GM19043 (cell line): ENCODE measurements around the gene BPIFB6.

ENCODE experiments used
- ATAC-seq: cut with Tn5 transposase; IDR thresholded peaks from one replicate; pipeline ENCODE4 v1.9.1; 2021; ENCODE audit warnings: low read depth; ENCODE audit not compliant: unreplicated experiment

The BPIFB6 gene

DNA sequence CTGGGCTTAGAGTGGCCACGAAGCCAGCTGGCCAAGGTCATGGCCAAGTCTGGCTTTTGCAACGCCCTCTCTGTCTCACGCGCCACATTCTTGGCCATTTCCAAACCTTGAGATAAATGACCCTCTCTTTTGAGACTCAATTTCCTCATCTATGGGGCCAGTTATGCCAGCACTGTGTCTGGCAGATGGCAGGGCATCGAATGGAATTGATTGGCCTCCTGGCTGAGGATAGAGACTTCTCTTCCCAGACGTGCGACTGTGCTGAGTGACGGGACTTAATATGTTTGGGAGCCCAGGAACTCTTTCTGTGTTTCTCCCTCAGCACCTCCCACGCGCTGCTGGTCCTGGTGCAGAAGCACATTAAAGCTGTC, 16.3 kb upstream of the BPIFB6 start:
- no peak for ATAC-seq

DNA sequence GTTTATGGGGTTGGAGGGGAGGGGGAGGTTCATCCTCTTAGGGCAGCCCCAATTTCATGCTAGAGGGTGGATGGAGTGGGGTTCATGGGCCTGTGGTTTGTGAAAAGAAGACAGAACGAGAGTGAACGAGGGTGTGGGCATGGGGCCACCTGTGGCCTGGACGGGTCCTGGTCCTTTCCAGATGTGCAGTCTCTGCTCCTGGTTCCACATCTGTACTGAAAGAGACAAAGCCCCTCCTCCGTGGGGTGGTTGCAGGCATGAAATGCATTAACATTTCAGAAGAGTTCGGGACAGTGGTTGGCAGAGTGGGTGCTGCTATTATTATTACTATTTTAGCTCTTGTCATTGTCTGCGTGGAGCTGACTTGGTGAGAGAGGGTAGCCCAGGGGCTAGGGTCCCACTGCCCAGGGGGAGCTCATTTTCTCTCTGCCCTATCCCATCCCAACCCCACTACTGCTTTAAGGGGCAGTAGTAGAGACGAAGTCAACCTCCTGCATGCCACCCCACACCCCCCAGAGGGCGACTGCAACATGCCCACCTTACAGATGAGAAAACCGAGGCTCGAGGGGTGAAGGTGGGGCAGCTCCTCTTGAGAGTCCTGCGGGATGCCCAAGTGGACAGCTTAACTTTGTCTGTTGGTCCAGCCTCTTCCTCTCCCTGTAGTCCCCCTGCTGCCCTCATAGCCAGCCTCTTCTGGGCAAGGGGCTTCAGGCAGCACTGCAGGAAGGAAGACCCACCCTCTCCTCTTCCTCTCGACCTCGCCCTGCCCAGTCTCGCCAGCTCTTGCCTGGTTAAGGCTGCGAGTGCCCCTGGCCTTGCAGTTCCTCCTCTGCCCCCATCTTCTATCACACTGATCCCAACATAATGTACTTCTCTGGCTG, 15.5 kb upstream of the BPIFB6 start:
- no peak for ATAC-seq

DNA sequence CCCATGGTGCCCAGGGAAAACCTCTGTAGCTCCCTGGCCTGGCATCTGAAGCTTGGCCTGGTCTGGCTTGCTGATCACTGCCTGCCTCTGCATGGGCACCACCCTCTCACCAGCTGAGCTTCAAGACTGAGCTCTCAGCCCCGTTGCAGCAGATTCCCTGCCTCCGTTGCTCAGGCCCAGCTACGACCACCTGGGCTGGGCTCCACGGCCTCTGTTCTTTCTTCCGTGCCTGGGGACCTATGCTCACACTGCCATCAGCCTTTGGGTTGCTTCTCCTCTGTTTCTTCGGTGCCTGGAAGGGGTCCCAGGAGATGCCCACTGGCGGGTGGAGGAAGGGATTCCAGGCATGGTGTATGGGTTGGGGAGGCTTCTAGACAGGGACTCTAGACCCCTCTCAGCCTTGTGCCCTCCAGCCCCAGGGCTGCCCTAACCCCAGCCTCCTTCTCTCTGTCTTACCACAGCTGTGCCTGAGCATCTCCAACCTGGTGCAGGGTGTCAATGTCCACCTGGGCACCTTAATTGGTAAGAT, 14.8 kb upstream of the BPIFB6 start:
- no peak for ATAC-seq

DNA sequence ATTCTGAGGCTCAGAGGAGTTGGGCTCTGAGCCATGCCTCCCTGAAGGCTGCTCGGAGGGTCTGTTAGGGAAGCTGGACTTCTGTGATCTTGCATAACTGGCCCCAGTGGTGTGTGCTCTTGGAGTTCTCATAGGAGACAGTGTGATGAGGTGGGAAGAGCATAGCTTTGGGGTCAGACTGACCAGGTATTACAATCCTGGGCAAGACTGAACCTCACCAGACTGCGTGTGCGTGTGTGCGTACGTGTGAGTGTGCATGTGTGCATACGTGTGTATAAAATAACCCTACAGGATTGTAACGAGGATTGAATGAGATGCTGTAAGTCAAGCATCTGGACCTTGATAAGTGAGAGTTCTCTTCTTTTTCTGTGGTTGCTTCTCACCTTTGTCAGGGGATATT, 13.9 kb upstream of the BPIFB6 start:
- no peak for ATAC-seq

DNA sequence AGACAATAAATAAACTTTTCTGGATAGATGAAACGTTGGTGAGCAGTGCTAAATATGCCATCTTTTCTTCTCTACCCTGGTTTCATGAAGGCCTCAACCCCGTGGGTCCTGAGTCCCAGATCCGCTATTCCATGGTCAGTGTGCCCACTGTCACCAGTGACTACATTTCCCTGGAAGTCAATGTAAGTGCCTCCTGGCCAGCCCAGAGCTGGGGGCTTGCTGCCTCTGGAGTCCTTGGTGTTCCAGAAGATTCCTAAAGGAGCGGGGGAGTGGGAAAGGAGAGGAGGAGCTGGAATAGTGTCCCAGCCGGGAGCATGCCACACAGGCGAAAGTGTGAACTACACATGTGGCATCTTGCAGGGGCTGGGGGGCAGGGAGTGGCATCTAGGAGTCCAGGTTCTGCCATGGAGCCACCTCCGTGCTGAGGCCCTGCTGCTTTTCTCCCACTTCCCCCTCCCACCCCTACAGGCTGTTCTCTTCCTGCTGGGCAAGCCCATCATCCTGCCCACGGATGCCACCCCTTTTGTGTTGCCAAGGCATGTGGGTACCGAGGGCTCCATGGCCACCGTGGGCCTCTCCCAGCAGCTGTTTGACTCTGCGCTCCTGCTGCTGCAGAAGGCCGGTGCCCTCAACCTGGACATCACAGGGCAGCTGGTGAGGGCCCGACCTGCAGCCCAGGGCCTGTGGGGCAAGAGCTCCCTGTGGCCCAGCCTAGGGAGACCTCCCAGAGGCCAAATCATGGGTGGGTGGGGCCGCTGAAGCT, 13.1 kb upstream of the BPIFB6 start:
- no peak for ATAC-seq

DNA sequence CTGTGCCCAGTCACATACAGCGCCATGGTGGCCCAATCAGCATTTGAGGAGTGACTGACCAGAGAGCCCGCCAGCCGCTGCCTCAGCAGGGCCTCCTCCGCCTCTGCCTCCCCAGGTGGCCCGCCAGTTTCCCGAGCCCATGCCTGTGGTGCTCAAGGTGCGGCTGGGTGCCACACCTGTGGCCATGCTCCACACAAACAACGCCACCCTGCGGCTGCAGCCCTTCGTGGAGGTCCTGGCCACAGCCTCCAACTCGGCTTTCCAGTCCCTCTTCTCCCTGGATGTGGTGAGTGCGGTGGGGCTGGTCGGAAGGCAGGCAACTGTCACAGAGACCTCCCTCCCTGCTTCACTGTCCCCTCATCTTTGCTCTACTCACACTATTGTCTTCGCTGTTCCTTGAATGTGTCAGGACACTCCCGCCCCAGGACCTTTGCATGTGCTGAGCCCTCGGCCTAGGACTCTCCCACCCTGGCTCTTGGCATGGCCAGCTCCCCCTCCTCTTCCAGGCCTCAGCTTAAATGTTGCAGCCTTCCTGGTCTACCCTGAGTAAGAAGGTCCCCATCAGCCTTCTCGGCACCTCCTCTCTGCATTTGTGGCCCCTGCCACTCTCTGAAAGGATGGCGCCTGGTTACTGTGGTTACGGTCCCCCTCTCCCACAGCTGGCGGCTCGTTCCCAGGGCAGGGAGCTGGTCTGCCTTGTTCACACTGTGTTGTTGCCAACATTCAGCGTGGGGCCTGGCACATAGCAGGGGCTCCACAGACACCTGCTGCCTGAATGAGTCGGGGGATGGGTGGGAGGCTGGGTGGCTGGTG, 11.8 kb upstream of the BPIFB6 start:
- no peak for ATAC-seq

DNA sequence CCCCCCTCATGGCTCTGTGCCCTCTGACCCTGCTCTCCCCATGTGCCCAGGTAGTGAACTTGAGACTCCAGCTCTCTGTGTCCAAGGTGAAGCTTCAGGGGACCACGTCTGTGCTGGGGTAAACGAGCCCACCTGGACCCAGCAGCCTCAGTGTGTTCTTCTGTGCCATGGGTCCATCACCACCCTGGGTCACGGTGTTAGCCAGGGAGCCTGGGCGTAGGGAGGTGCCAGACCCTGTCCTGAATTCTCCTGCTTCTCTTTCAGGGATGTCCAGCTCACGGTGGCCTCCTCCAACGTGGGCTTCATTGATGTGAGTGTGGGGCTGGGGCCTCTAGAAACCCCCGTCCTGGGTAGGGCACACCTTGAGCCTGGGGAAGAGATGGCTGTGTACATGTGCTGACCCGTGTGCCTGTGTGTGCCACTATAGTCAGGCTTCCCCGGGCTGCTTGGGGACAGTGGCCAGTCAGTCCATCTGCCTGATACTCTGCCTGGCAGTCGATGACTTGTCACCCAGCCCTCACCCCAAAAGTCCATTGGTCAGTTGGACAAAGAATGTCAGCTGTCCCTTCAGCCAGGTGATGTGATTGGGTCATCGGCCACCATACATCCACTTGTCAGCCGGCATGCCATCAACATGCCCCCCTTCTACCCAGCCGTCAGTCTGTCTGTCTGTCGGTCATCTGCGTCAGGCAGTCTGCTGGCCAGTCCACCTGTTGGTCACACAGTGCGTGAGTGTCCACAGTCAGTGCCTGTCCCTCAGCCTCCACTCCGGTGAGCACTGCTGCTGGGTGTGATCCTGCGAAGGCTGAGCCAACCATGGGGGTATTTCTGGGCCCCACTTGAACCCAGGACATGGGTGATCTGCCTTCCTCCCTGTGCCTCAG, 10.9 kb upstream of the BPIFB6 start:
- ATAC-seq = no peak

DNA sequence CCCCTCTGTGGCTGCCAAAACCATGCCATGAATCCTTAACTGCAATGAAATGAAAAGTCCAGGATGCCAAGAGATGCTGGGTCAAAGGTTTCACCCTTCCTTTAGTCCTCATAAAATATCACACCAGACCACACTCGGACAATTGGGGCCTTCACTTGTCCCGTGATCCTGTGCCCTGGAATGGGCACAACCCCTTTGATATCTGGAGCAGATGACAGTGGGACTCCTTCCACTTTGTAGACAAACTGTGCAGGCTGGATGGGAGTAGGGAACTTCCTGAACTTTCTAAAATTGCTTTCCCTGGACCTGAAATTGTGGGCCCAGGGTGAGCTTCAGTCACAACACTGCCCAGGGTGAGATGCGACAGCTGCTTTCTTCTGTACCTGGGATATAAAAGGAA, 9.6 kb upstream of the BPIFB6 start:
- no peak for ATAC-seq

DNA sequence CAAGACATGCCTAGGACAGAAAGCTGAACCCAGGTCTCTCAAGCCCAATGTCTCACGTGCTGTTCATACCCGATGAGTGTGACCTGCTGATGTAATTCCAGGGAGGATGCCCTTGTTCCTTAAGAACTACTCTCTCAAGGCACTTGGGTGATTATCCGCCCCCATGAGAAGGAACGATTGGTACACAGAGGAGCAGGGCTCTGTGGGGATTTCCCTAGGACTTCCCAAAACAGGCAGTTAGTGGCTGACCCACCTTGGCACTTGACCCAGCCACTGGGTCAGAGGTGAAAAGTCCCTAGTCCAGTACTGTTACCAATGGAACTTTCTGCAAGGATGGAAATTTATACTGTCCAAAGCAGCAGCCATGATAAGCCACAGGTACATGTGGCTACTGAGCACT, 9.2 kb upstream of the BPIFB6 start:
- no peak for ATAC-seq

DNA sequence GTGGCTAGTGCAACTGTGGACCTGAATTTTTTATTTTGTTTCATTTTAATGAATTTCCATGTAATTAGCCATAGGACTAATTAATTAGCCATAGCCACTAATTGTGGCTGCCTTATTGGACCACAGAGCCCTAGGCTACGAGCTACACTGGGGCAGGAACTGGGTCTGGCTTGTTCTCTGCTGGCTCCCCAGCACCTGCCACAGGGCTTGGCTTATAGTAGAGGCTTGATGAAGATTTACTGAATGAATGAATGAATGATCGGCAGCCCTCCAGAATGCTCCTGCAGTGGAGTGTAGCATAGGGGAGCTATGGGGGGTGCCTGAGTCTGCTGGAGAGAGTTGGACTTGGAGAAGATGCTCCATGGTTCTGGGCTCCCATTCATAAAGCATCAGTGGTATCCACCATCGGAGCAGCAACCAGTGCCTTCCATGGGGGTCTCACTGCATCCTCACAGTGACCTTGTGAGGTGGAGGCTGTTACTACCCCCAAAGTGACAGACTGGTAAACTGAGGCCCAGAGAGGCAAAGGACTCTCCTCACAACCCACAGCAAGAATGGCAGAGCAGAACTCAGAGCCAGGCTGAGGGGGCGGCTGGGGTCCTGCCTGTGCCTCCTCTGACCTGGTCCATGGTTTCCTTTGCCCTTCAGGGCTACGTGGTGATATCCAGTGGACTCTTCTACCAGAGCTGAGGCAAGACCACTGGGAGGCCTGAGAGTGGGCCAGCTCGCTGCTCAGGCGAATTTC, 8.6 kb upstream of the BPIFB6 start:
- no peak for ATAC-seq

DNA sequence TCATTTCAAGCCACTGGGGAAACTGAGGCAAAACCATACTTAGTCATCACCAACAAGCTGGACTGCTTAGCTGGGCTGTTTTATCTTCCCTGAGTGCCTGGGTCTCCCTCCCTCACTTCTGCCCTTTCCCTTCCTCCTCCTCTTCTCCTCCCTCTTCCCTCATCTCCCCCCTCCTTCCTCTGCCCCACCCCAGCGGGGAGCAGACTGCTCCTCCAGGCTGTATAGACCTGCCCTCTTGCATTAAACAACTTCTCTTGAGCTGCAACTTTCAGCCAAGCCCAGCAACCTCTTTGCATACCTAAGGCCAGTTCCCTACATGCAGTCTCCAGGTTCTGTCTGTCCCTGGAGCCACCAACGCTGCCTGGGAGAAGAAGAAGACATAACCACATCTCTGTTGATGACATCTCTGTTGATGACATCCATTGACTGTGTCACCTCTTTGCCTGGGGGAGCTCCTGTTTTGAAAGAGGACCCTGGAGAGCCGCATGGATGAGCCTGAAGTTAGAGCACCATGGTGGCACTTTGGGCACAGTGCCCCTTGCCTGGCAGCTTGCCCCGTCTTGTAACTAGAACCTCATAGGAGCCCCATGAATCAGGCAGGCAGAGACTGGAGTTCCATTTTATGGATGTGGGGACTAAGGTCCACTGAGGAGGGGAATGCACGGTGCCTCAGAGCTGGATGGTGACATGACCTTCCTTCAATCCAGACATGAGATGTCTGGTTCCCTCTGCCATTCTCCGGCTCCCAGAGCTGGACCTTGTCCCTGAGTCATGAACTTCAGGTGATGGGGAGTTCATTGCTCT, 7.8 kb upstream of the BPIFB6 start:
- ATAC-seq = no peak

DNA sequence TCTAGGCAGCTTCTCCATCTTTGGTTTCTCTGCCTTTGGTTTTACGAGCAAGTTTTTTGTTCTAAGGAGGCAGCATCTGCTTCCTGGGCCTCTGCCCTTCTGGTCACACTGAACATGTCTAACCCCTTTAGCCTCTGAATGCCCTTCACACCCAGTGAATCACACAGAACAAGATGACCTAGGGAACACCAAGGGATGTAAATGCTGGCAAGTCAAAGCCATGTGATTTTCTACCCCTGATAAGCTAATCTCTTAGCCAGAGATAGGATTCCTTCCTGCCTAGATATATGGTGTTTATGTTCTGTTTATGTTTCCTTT, 7.2 kb upstream of the BPIFB6 start:
- ATAC-seq = no peak

DNA sequence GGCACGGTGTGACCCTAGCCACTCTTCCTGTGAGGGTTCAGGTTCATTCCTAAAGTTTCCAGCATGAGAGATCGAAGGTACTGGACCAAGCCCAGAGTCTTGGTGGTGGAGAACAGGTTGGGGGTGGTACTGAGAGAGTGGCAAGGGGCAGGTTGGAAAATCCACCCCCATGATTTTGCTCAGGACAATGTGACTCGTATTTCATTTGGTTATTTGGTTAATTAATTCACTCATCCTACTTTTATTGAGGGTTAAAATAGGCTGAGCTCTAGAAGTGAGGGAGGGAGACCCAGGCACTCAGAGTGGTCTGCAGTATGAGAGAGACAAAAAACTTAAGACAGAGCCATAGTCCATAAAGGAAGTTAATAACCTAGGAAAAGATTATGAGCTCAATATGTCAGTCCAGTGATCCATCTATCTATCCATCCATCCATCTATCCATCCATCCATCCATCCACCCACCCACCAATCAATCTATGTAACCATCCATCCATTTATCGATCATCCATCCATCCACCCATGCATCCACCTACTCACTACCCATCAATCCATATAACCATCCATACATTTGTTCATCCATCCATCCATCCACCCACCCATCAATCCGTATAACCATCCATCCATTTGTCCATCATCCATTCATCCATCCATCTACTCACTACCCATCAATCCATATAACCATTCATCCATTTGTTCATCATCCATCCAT, 6.7 kb upstream of the BPIFB6 start:
- ATAC-seq = no peak

DNA sequence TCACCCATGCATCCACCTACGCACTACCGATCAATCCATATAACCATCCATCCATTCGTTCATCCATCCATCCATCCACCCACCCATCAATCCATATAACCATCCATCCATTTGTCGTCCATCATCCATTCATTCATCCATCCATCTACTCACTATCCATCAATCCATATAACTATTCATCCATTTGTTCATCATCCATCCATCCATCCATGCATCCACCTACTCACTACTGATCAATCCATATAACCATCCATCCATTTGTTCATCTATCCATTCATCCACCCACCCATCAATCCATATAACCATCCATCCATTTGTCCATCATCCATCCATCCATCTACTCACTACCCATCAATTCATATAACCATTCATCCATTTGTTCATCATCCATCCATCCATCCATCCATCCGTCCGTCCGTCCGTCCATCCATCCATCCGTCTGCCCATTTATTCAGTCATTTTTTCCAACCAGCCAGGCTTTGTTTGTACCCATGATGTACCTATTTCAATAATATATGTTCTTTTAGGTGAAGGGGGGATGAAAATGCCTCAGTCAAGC, 6.1 kb upstream of the BPIFB6 start:
- ATAC-seq = no peak

DNA sequence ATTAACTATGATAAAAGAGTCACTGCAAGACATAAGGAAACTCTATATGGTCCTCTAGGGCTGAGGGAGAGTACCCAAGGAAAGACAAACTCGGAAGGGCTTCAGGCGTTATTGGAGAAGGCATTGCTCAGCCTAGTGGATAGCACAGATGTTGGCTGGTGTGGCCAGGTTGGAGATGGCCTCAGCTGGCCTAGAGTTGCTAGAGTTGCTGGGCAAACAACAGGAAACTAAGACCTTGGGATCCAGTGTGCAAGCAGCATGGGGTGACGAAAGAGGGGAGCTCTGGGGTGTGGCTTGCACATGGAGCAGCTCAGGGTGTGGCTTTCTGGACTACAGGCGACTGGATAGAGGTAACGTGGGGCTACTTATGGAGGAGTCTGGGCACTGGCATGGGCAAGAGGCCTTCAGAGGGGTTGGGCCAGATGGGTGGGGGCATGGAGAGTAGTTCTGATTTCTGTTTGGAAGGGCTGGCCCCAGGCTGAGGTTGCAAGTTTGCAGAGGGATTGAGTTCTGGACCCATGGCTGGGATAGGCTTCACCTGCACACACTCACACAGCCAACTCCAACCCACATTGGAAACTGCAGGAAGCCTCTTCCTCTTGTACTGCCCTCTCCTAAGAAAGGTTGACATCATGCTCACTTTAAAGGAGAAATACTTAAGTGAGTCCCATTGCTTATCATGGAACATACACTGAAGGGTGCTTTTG, 5.2 kb upstream of the BPIFB6 start:
- ATAC-seq = no peak

DNA sequence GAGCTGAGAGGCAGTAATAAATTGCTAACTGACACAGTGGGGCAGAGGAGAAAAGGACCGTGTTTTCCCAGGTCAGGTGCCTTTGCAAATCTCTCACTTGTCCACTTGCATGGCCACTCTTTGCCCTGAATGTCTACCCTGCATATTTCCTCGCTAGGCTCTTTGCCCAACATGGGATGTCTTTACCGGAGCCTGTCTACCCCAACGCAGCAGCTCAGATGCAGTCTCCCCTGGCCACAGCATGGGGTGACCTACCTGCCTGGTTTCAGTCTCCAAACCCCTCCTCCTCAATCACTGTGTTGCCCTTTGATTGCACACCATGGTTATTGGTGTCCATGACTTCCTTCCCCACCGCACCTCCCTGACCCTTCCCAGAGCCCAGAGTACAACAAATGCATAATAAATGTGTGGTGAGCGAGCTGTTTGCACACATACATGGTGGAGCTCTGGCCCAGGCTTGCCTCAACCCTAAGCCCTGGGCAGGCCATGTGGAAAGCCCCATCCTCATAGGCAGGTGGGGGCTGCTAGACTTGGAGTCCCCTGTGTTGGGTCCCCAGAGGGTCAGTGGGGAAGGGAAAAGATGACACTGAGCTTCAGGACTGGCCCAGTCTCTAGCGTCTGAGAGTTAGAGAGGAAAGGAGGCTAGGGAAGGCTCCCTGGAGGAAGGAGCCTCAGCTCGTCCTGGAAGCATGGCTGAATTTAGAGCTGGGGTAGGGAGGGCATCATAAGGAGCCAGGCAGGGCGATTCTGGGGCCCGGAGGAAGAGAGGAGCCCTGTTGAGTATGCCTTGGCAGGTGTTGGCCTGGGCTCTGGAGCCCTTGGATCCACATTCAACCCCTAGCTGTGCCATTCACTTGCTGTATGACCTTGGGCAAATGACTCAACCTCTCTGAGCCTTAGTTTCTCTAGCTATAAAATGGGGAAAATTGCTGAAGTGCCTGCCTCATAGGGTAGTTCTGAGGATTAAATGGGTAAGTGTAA, 4.4 kb upstream of the BPIFB6 start:
- no peak for ATAC-seq
